HUES48 (cell line): ENCODE data around the gene CLSTN2.
A peak's percentile ranks its signal among the peaks of the same experiment; 100 is the strongest.

Experiments used
- H3K27ac ChIP-seq: one replicate; pipeline ENCODE4 v1.7.0; 2013; ENCODE audit warnings: low read depth, low read length, inconsistent platforms
- H3K27me3 ChIP-seq: 2 replicates; pipeline ENCODE4 v1.6.1; 2013; ENCODE audit warnings: mild to moderate bottlenecking, low read length; ENCODE audit not compliant: control insufficient read depth, insufficient read depth
- H3K36me3 ChIP-seq: 2 replicates; pipeline ENCODE4 v1.6.1; 2013; ENCODE audit warnings: low read length; ENCODE audit not compliant: control insufficient read depth, insufficient read depth
- H3K4me1 ChIP-seq: 2 replicates; pipeline ENCODE4 v1.6.1; 2013; ENCODE audit warnings: mild to moderate bottlenecking, low read length; ENCODE audit not compliant: control insufficient read depth, insufficient read depth
- H3K4me3 ChIP-seq: 2 replicates; pipeline ENCODE4 v1.5.1; 2013; ENCODE audit warnings: mild to moderate bottlenecking, low read depth, low read length
- H3K9ac ChIP-seq: 2 replicates; pipeline ENCODE4 v1.6.1; 2013; ENCODE audit warnings: mild to moderate bottlenecking, low read depth, low read length, moderate library complexity
- H3K9me3 ChIP-seq: 2 replicates; pipeline ENCODE4 v1.6.1; 2013; ENCODE audit warnings: low read length; ENCODE audit not compliant: control insufficient read depth, insufficient read depth

Gene CLSTN2

GRCh38 chr3:140588558-140588957 lies 653.6 kb downstream of the CLSTN2 start:
- no peak overlapping the region for H3K9ac ChIP-seq
- peak overlapping the region; percentile 62 for H3K27ac ChIP-seq
- no peak overlapping the region for H3K4me3 ChIP-seq

GRCh38 chr3:140593766-140594165 lies 658.8 kb downstream of the CLSTN2 start:
- no peaks in the 10 kb centered on the region for H3K27me3 ChIP-seq
- H3K9me3 ChIP-seq: no peaks in the 10 kb centered on the region
- H3K4me3 ChIP-seq: no peak overlapping the region
- H3K4me1 ChIP-seq: peaks cover 3% of the 10 kb centered on the region; the same call in 1 of the 2 replicates
- H3K27ac ChIP-seq: no peak overlapping the region
- no peaks in the 10 kb centered on the region for H3K36me3 ChIP-seq
- no peak overlapping the region for H3K9ac ChIP-seq

More at GRCh38 chr3:140588558-140588957, 653.6 kb downstream of the CLSTN2 start:
- no peaks in the 10 kb centered on the region for H3K9me3 ChIP-seq
- no peaks in the 10 kb centered on the region for H3K36me3 ChIP-seq
- H3K27me3 ChIP-seq: no peaks in the 10 kb centered on the region
- peaks cover 11% of the 10 kb centered on the region for H3K4me1 ChIP-seq

- Histone ChIP-seq H3K9ac (no peak overlapping the region), H3K36me3 (no peaks in the 10 kb centered on the region), H3K9me3 (no peaks in the 10 kb centered on the region), H3K4me3 (no peak overlapping the region), H3K27me3 (no peaks in the 10 kb centered on the region), H3K27ac (no peak overlapping the region), H3K4me1 (no peaks in the 10 kb centered on the region)
Observed at GRCh38 chr3:140595295-140595694, 660.3 kb downstream of the CLSTN2 start.

- no peaks in the 10 kb centered on the region for H3K36me3 ChIP-seq
- no peaks in the 10 kb centered on the region for H3K4me1 ChIP-seq
- no peak overlapping the region for H3K9ac ChIP-seq
- H3K4me3 ChIP-seq: no peak overlapping the region
- H3K27ac ChIP-seq: no peak overlapping the region
- no peaks in the 10 kb centered on the region for H3K9me3 ChIP-seq
- no peaks in the 10 kb centered on the region for H3K27me3 ChIP-seq
Observed at GRCh38 chr3:140597364-140597763, 662.4 kb downstream of the CLSTN2 start.

GRCh38 chr3:140597792-140598191 lies 662.8 kb downstream of the CLSTN2 start:
- no peaks in the 10 kb centered on the region for H3K27me3 ChIP-seq
- no peak overlapping the region for H3K27ac ChIP-seq
- no peak overlapping the region for H3K4me3 ChIP-seq
- H3K4me1 ChIP-seq: no peaks in the 10 kb centered on the region
- H3K9me3 ChIP-seq: no peaks in the 10 kb centered on the region
- no peak overlapping the region for H3K9ac ChIP-seq
- H3K36me3 ChIP-seq: no peaks in the 10 kb centered on the region

- no peak overlapping the region for H3K4me3 ChIP-seq
- no peaks in the 10 kb centered on the region for H3K36me3 ChIP-seq
- no peaks in the 10 kb centered on the region for H3K27me3 ChIP-seq
- no peaks in the 10 kb centered on the region for H3K4me1 ChIP-seq
- H3K9ac ChIP-seq: no peak overlapping the region
- no peak overlapping the region for H3K27ac ChIP-seq
- no peaks in the 10 kb centered on the region for H3K9me3 ChIP-seq
Observed at GRCh38 chr3:140599009-140599408, 664.0 kb downstream of the CLSTN2 start.

GRCh38 chr3:140599496-140599895 lies 664.5 kb downstream of the CLSTN2 start:
- Histone ChIP-seq H3K4me1 (no peaks in the 10 kb centered on the region), H3K9ac (no peak overlapping the region), H3K27me3 (no peaks in the 10 kb centered on the region), H3K27ac (no peak overlapping the region), H3K9me3 (no peaks in the 10 kb centered on the region), H3K36me3 (no peaks in the 10 kb centered on the region), H3K4me3 (no peak overlapping the region)

GRCh38 chr3:140601881-140602280 lies 666.9 kb downstream of the CLSTN2 start:
- Histone ChIP-seq H3K4me3 (no peak overlapping the region), H3K27ac (no peak overlapping the region), H3K36me3 (no peaks in the 10 kb centered on the region), H3K4me1 (no peaks in the 10 kb centered on the region), H3K27me3 (no peaks in the 10 kb centered on the region), H3K9ac (no peak overlapping the region), H3K9me3 (no peaks in the 10 kb centered on the region)

GRCh38 chr3:140602781-140603180 lies 667.8 kb downstream of the CLSTN2 start:
- H3K4me3 ChIP-seq: no peak overlapping the region
- H3K27ac ChIP-seq: no peak overlapping the region
- no peak overlapping the region for H3K9ac ChIP-seq
- H3K27me3 ChIP-seq: no peaks in the 10 kb centered on the region
- H3K36me3 ChIP-seq: no peaks in the 10 kb centered on the region
- no peaks in the 10 kb centered on the region for H3K4me1 ChIP-seq
- no peaks in the 10 kb centered on the region for H3K9me3 ChIP-seq

- H3K4me3 ChIP-seq: no peak overlapping the region
- H3K4me1 ChIP-seq: no peaks in the 10 kb centered on the region
- no peak overlapping the region for H3K9ac ChIP-seq
- H3K36me3 ChIP-seq: no peaks in the 10 kb centered on the region
- H3K27ac ChIP-seq: no peak overlapping the region
- no peaks in the 10 kb centered on the region for H3K27me3 ChIP-seq
- H3K9me3 ChIP-seq: no peaks in the 10 kb centered on the region
Observed at GRCh38 chr3:140603766-140604165, 668.8 kb downstream of the CLSTN2 start.

GRCh38 chr3:140610544-140610943 lies 675.6 kb downstream of the CLSTN2 start:
- no peak overlapping the region for H3K27ac ChIP-seq
- H3K27me3 ChIP-seq: no peaks in the 10 kb centered on the region
- H3K4me3 ChIP-seq: no peak overlapping the region
- no peaks in the 10 kb centered on the region for H3K36me3 ChIP-seq
- no peaks in the 10 kb centered on the region for H3K9me3 ChIP-seq
- no peaks in the 10 kb centered on the region for H3K4me1 ChIP-seq
- no peak overlapping the region for H3K9ac ChIP-seq

- H3K9me3 ChIP-seq: no peaks in the 10 kb centered on the region
- no peaks in the 10 kb centered on the region for H3K4me1 ChIP-seq
- H3K4me3 ChIP-seq: no peak overlapping the region
- H3K36me3 ChIP-seq: no peaks in the 10 kb centered on the region
- no peaks in the 10 kb centered on the region for H3K27me3 ChIP-seq
- H3K27ac ChIP-seq: no peak overlapping the region
- no peak overlapping the region for H3K9ac ChIP-seq
Observed at GRCh38 chr3:140614001-140614400, 679.0 kb downstream of the CLSTN2 start.
